GM19025 (cell line): ENCODE data around the gene ALK.

Experiments used
- ATAC-seq: cut with Tn5 transposase; IDR thresholded peaks from one replicate; pipeline ENCODE4 v1.9.1; 2021; ENCODE audit warnings: mild to moderate bottlenecking, low read depth, moderate library complexity; ENCODE audit not compliant: unreplicated experiment

The ALK gene

DNA sequence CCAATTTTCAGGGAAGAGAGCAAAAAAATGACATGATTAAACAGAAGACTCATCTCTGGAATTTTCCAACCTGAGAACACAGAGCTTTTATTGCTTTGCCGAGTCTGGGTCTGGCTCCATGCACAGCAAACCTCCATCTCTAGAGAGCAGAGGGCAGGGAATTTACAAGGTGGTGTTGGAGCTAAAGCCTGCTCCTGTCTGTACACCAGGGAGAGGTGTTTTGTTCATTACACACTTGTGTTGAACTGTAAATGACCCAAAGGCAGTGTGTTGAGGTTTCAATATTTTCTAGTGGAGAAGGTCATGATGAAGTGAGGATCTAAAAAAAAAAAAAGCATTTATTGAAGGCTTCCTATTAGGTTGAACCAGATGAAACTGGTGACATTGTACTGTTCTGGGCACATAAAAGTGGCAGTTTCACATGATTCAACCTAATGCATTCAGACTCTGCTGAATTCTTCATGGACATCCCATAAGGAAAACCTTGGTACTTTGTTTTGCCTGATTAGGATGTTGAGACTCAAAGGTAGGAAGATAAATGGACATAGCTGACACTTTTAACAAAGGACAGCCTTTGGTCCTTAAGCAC is 567.9 kb downstream of the ALK start:
- no peak for ATAC-seq

DNA sequence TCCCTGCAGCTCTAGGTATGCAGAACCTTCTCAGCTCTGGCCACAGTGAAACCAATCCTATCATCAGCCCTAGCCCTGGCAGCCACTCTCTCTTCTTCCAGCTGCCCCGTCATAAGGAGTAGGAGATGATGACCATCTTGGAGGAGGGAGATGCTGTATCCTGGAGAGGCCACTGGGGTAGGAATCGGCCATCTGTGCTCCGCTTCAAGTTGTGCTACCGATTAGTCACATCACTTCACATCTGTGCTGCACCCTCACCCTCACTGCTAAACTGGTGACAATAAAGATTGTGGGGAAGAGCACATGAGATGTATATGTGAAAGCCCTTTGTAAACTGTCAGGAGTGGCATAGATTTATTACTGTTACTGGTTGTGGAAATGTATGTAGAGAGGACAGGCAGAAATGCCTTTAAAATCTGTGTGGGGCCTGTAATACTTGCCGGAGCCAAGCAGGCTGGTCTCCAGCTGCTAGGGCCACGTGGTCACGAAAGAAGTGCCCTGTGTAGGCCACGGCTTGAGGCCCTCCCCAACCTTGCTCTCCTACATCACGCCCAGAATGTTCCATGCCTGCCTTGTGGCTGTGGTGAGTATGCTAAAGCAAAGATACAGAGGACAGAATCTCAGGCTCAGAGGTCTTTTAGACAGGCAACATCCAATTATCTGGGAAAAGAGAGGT is 569.3 kb downstream of the ALK start:
- no peak for ATAC-seq

GRCh38 chr2:29351248-29351647 is 570.1 kb downstream of the ALK start:
- ATAC-seq, result no peak

DNA sequence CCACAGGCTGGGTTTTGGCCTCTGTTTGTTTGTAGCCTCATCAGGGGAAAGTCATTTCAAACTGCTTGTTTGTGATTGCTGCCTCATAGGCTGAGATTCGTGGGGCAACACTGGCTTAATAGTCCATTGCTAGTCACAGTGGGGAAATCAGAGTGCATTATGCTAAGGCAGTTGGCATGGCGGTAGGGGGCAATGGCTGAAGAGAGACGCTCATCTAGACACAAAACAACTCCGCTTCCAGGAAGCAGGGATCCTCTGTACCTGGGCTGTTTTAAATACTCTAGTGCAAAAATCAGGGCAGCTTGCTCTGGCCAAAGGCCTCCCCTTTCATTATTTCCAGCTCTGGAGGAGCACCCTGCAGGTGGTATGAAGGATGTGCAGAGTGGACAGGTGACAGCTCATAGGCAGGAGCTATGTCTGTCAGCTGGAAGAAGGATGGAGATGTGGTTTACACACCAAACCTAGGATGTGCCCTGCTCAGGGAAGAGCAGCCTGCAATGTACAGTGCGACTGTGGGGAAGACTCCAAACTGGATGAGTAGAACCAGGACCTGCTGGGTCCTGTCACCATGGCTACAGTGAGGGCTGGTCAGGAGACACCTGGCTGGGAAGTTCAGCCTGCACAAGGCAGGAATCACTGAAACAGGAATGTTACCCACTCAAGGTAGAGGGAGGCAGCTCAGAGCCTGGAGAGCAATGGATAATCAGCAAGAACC is 571.9 kb downstream of the ALK start:
- ATAC-seq, result no peak

DNA sequence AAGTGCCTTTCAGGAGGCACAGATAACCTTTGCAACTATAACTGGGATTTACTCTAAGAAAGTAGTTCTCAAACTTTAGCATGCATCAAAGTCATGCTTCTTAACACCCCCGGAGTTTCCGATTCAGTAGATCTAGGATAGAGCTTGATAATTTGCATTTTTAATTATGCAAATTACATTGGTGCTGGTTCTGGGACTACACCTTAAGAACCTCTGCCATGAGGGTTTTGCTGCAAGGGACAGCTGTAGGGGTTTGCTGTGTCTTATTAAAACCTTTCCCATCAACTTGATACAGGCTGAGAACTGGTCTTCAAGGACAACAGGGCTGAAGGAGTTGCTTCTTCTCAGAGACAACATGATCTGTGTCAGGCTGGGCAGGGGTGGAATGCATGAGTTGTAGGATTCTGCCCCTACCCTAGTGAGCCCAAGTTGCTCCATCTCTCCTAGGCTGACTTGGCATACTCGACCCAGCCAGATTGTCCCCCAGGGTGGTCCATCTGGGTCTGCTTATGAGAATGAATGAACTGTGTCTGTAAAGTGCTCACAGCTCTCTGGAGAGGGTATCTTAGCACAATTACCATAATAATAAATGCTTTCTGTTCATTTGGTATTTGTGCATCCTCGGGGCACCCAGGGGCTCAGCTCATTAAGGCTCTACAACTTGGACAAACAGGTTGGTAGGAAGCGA is 573.5 kb downstream of the ALK start:
- ATAC-seq, result no peak

GRCh38 chr2:29345236-29345635 is 576.1 kb downstream of the ALK start:
- no peak for ATAC-seq

DNA sequence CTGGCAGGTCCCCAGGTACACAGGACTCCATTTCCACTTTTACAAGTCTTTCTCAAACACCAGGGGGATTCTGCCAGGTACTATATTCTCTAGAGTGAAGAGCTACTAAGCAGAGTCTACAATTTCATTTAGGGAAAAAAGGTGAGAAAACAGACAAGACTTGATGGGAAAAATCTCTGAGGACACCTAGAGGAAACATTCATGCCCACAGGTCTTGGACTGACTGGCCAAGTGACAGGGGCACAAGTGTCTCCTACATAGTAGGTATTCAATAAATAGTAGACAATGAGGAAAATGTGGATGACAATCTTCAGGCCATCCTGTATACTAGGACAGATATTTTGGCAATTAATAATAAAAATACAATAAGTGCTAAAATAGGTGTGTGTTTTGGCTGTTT is 577.6 kb downstream of the ALK start:
- ATAC-seq, result no peak

GRCh38 chr2:29336341-29337241 is 584.8 kb downstream of the ALK start:
- no peak for ATAC-seq

GRCh38 chr2:29335396-29335795 is 586.0 kb downstream of the ALK start:
- no peak for ATAC-seq

DNA sequence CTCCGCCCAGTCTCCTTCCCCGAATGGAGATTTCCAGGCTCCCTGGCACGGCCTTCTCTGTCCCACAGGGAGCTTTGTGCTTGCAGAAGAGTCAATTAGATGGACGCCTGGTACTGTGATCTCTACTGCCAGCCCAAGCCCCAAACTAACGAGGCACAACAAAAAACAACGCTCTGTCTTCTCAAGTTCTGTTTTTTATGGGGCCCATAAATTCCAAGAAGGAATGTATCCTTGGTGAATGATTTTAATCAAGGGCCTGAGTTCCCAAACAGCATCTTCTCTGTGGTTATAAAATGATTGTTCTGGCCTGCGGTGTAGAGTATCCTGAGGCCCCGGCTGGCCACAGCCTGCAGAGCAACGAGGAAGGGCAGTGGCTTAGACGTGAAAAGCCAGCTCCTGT is 586.7 kb downstream of the ALK start:
- ATAC-seq, result no peak

GRCh38 chr2:29332540-29332939 is 588.8 kb downstream of the ALK start:
- ATAC-seq, result no peak

GRCh38 chr2:29329899-29330298 is 591.5 kb downstream of the ALK start:
- ATAC-seq, result no peak

DNA sequence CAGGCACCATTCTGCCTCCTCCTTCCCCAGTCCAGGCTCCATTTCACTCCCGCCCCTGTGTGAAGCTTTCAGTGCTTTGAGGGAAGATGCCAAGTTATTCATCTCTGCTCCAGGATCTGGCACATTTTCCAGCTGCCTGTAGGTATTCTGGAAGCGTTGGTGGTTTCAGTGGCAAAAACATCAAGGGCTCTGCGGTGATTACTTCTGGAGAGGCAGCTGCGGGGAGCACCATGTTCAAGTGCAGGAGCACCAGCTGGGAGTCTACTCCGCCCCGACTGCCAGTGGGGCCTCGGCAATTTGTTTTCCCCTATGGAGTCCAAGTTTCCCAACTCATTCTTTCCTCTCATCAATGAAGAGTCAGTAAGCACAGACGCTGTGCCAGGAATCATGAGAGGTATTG is 594.5 kb downstream of the ALK start:
- ATAC-seq, result no peak

GRCh38 chr2:29325544-29325943 is 595.8 kb downstream of the ALK start:
- no peak for ATAC-seq

GRCh38 chr2:29323961-29324360 is 597.4 kb downstream of the ALK start:
- ATAC-seq, result no peak

- no peak for ATAC-seq
Measured at GRCh38 chr2:29323301-29323700, 598.1 kb downstream of the ALK start.

DNA sequence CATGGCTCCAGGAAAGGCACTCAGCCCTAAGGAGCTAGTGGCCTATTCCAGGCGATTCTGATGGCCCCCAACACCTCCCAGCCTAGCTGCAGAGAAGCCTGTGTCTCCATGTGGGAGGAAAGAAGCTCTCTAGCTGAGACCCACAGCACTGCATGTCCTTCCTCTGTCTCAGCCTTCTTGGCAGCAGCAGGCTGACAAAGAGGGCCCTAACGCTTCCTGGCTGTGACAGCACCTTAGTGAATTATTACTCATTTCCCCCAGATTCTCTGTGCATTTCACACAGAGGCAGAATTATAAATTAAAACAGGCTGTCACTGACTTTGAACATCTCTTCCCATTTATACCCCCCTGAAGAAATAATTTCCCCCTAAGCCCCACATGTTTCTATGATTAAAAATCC is 599.4 kb downstream of the ALK start:
- no peak for ATAC-seq

DNA sequence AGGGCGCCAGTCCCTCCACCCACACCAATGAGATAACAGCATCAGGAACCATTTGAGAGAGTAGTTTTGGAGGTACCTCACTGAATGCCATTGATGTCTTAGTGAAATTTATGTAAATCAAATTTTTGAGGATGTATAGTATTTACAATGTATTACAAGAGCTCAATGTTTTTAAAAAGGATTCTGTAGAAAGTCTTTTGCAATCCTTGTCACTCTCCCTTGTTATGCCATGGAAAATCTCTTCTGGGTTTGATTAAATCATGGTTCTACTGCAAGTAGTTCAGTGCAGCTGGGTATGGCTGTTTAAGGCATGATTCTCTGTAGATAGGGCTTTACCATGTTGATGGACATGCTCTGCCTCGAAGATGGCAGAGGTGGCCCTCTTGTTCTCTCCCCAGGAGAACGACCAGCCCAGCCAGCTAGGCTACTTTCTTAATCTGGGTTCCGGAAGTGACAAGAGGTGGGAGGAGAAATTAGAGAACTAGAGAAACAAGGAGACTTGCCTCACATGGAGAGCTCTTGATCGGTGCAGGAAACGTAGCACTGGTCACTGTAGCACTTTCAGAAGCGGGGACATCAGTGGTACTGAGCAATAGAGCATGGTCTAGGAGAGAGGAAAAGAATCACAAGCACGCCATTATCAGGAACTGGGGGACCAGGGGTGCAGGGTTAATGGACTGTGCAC is 603.4 kb downstream of the ALK start:
- ATAC-seq, result no peak

- no peak for ATAC-seq
Measured at GRCh38 chr2:29317077-29317517, 604.3 kb downstream of the ALK start.
